HepG2 (cell line): ENCODE results near the gene NFE2L1. TPM values are rescaled to one million over a fixed set of nuclear protein-coding genes. Genes with fewer than 3 reads are reported as not detected.

Experiments
- DMAP1 ChIP-seq: IDR thresholded peaks from 2 replicates; pipeline ENCODE4 v1.6.1; 2016
- KDM5A ChIP-seq: fragments of 200-600 bp; sonication (generic); IDR thresholded peaks from 2 replicates; pipeline ENCODE4 v1.7.0; 2018; ENCODE audit warnings: antibody characterized with exemption, mild to moderate bottlenecking, low read length, borderline replicate concordance
- MAFF ChIP-seq: IDR thresholded peaks from 2 replicates; pipeline ENCODE4 v1.6.1; 2011; ENCODE audit warnings: low read depth, low read length, improper control_type of control experiment
- MXD1 ChIP-seq: sonication (generic); formaldehyde crosslinking; IDR thresholded peaks from 2 replicates; pipeline ENCODE4 v1.4.0; 2020; ENCODE audit warnings: mild to moderate bottlenecking, missing genetic modification reagents
- PAXIP1 ChIP-seq: sonication (generic); formaldehyde crosslinking; conservative IDR thresholded peaks from 2 replicates; pipeline ENCODE4 v1.4.0; 2020; ENCODE audit warnings: mild to moderate bottlenecking, missing genetic modification reagents, moderate library complexity
- PTBP1 ChIP-seq: fragments of 200-400 bp; formaldehyde crosslinking; IDR thresholded peaks from 2 replicates; pipeline ENCODE4 v1.6.1; 2018; ENCODE audit warnings: low read length, low read depth; ENCODE audit not compliant: poor library complexity, severe bottlenecking
- SMAD3 ChIP-seq: sonication (generic); formaldehyde crosslinking; IDR thresholded peaks from 2 replicates; pipeline ENCODE4 v1.4.0; 2020; ENCODE audit warnings: missing genetic modification reagents
- ZBTB20 ChIP-seq: sonication (generic); formaldehyde crosslinking; IDR thresholded peaks from 2 replicates; pipeline ENCODE4 v1.8.1; 2023; ENCODE audit warnings: missing genetic modification reagents, low read depth, mild to moderate bottlenecking, borderline replicate concordance
- ZBTB40 ChIP-seq, 2 experiments: fragments of 450-650 bp in 1 of 2; sonication (generic) in 1 of 2; formaldehyde crosslinking in 1 of 2; IDR thresholded peaks; 2 replicates each; pipeline versions ENCODE4 v1.6.1 to v1.8.0; 2016 to 2022; ENCODE audit warnings: antibody characterized with exemption in 1 of 2, mild to moderate bottlenecking in 1 of 2, missing genetic modification reagents in 1 of 2
- ZKSCAN5 ChIP-seq: sonication (generic); formaldehyde crosslinking; IDR thresholded peaks from 2 replicates; pipeline ENCODE4 v1.5.1; 2020; ENCODE audit warnings: mild to moderate bottlenecking, missing genetic modification reagents
- ZNF235 ChIP-seq: sonication (generic); formaldehyde crosslinking; IDR thresholded peaks from 2 replicates; pipeline ENCODE4 v1.8.1; 2023; ENCODE audit warnings: mild to moderate bottlenecking, missing genetic modification reagents, borderline replicate concordance
- ZNF552 ChIP-seq: sonication (generic); formaldehyde crosslinking; IDR thresholded peaks from 2 replicates; pipeline ENCODE4 v1.9.0; 2022; ENCODE audit warnings: missing genetic modification reagents, mild to moderate bottlenecking, borderline replicate concordance
- ZNF670 ChIP-seq: sonication (generic); formaldehyde crosslinking; IDR thresholded peaks from 2 replicates; pipeline ENCODE4 v1.8.0; 2022; ENCODE audit warnings: mild to moderate bottlenecking, missing genetic modification reagents, borderline replicate concordance
- ZNF784 ChIP-seq: sonication (generic); formaldehyde crosslinking; IDR thresholded peaks from 2 replicates; pipeline ENCODE4 v1.5.1; 2020; ENCODE audit warnings: missing genetic modification reagents, mild to moderate bottlenecking, borderline replicate concordance
- polyA plus RNA-seq, 8 experiments: library from polyadenylated mRNA; depleted of rRNA in 3 of 8; stranded (reverse) in 7 of 8; unstranded in 1 of 8; fragments of >200 nt; fragmentation: Illumina TruSeq in 4 of 8; extraction: Trizol in 4 of 8; gene quantifications; 2 replicates each; pipeline versions ENCODE4 v1.2.1 to v1.2.3, GENCODE V29; 2011 to 2016; ENCODE audit warnings: low read depth in 4 of 8, missing spikeins in 1 of 8, mixed read lengths in 1 of 8; ENCODE audit not compliant: insufficient read depth in 1 of 8
- total RNA-seq, 5 experiments: library from RNA; depleted of rRNA; stranded (reverse); fragments of >200 nt; fragmentation: Illumina TruSeq; extraction: Trizol; gene quantifications; 2 replicates each; pipeline ENCODE4 v1.2.3, GENCODE V29; 2016; ENCODE audit warnings: low read depth in 1 of 5

The NFE2L1 gene
- total and polyA plus RNA-seq, 2 of the 13 experiments (the other 11 are each of a cell fraction or from before 2014, with no cell fraction given): 67.0 to 234 TPM

- TF ChIP-seq ZBTB40 (IDR thresholded peaks at IDR 0.05): no peak
- TF ChIP-seq ZBTB40 (CRISPR knock-in tag; IDR thresholded peaks at IDR 0.05): peak; percentile 0; the same call in 1 of the 2 replicates
- peak; percentile 34; the same call in 1 of the 2 replicates for TF ChIP-seq SMAD3 (CRISPR knock-in tag)
- TF ChIP-seq PAXIP1 (CRISPR knock-in tag): peak; percentile 55
- TF ChIP-seq ZNF670 (CRISPR knock-in tag): no peak; the same call in 1 of the 2 replicates
- TF ChIP-seq DMAP1 (CRISPR knock-in tag): peak; percentile 73
- no peak for TF ChIP-seq ZKSCAN5 (CRISPR knock-in tag)
- TF ChIP-seq ZBTB20 (CRISPR knock-in tag): peak; percentile 89; the same call in 1 of the 2 replicates
- TF ChIP-seq MAFF: no peak
- no peak; the same call in 1 of the 2 replicates for TF ChIP-seq MXD1 (CRISPR knock-in tag)
- peak; percentile 93 for TF ChIP-seq ZNF235 (CRISPR knock-in tag)
- no peak for TF ChIP-seq PTBP1
- peak; percentile 81 for TF ChIP-seq KDM5A
- TF ChIP-seq ZNF552: 0 out of 2 replicates have a peak, but pooled peaks have one; percentile 12
- TF ChIP-seq ZNF784: peak; percentile 85; the same call in 1 of the 2 replicates
Measured at GRCh38 chr17:48048384-48049126, 396 bp downstream of the NFE2L1 start (continued).
